Retinal pigment epithelial cell (primary cell): ENCODE measurements around the gene BICRA.

Experiments
- DNase-seq: peaks from one replicate; pipeline ENCODE4 v3.0.0-alpha.2; 2010; ENCODE audit warnings: low read depth
- H3K4me3 ChIP-seq: 2 replicates; pipeline ENCODE4 v1.5.1; 2011; ENCODE audit warnings: mild to moderate bottlenecking, low read length, control low read depth, moderate library complexity
- TF ChIP-seq, protein P1 (sequence below): conservative IDR thresholded peaks from 2 replicates; pipeline ENCODE4 v1.5.1; 2011; ENCODE audit warnings: low read depth, low read length, control low read depth, inconsistent platforms

Gene BICRA

DNA sequence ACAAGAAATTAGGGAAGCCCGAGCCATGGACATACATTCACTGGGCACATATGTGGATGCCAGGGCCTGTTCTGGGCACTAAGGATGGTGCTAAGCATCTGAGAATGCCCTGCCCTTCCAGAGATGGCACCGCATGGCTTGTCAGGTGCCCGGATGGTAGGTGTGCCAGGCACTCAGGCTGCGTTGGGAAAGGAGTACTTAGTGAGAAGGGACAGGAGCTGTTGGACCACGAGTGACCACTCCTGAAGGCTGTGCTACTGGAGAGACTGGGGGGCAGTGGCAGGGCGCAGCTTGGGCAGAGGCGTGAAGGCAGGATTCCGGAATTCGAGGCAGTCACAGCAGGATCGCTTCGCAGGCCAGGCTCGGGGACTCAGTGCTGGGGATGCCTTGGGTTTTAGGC is 66.3 kb downstream of the BICRA start:
- TF ChIP-seq, protein P1, sequence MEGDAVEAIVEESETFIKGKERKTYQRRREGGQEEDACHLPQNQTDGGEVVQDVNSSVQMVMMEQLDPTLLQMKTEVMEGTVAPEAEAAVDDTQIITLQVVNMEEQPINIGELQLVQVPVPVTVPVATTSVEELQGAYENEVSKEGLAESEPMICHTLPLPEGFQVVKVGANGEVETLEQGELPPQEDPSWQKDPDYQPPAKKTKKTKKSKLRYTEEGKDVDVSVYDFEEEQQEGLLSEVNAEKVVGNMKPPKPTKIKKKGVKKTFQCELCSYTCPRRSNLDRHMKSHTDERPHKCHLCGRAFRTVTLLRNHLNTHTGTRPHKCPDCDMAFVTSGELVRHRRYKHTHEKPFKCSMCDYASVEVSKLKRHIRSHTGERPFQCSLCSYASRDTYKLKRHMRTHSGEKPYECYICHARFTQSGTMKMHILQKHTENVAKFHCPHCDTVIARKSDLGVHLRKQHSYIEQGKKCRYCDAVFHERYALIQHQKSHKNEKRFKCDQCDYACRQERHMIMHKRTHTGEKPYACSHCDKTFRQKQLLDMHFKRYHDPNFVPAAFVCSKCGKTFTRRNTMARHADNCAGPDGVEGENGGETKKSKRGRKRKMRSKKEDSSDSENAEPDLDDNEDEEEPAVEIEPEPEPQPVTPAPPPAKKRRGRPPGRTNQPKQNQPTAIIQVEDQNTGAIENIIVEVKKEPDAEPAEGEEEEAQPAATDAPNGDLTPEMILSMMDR, result no peak
- no peak overlapping the region for H3K4me3 ChIP-seq
- DNase-seq, result no peak

DNA sequence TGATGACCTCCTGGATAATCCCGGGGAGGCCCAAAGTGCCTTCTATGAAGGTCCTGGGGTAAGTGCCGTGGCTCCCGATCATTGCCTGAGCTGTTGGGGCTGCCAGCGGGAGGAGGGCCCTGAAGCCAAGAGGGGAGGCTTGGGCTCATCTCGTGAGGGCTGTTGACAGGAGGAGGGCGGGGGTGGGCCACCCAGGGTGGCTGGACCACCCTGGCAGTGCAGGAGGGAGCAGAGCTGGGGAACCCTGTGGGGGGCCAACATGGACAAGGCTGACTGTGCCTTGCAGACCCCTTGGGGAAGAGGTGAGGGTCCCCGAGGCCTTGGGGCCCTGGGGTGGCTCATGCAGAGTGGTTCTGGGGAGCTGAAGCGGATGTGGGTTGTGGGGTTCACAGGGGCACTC is 66.9 kb downstream of the BICRA start:
- DNase-seq, result no peak
- no peak overlapping the region for H3K4me3 ChIP-seq
- TF ChIP-seq, protein P1, result no peak

DNA sequence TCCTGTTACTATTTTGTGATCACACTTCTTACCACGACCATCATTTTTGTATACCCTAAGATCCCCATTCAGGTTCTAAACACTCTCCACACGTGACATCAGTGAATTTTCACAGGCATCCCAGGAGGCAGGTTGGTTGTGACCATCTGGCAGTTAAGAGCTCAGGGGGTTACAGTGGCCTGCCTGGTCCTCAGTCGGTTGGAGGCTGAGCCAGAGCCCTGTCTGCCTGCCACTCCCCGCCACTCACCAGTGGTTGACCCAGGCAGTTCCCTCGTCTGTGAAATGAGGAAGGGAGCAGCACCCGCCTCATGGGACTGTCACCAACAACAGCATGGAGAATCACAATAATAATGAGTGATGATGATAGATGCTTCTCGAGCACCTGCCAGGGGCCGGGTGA is 67.9 kb downstream of the BICRA start:
- no peak overlapping the region for H3K4me3 ChIP-seq
- TF ChIP-seq, protein P1, result no peak
- no peak for DNase-seq

DNA sequence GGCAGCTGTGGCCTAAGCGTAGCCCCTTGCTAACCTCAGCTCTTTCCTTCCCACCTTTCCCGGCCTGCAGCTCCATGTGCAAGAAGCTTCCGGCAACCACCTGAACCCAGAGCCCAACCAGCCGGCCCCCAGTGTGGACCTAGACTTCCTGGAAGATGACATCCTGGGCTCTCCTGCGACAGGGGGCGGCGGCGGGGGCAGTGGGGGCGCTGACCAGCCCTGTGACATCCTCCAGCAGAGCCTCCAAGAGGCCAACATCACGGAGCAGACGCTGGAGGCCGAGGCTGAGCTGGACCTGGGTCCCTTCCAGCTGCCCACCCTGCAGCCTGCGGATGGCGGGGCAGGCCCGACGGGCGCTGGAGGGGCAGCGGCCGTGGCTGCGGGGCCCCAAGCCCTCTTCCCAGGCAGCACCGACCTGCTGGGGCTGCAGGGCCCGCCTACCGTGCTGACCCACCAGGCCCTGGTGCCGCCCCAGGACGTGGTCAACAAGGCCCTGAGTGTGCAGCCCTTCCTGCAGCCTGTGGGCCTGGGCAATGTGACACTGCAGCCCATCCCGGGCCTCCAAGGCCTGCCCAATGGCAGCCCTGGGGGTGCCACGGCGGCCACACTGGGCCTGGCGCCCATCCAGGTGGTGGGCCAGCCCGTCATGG is 70.4 kb downstream of the BICRA start:
- TF ChIP-seq, protein P1, result no peak
- no peak for DNase-seq
- no peak overlapping the region for H3K4me3 ChIP-seq

DNA sequence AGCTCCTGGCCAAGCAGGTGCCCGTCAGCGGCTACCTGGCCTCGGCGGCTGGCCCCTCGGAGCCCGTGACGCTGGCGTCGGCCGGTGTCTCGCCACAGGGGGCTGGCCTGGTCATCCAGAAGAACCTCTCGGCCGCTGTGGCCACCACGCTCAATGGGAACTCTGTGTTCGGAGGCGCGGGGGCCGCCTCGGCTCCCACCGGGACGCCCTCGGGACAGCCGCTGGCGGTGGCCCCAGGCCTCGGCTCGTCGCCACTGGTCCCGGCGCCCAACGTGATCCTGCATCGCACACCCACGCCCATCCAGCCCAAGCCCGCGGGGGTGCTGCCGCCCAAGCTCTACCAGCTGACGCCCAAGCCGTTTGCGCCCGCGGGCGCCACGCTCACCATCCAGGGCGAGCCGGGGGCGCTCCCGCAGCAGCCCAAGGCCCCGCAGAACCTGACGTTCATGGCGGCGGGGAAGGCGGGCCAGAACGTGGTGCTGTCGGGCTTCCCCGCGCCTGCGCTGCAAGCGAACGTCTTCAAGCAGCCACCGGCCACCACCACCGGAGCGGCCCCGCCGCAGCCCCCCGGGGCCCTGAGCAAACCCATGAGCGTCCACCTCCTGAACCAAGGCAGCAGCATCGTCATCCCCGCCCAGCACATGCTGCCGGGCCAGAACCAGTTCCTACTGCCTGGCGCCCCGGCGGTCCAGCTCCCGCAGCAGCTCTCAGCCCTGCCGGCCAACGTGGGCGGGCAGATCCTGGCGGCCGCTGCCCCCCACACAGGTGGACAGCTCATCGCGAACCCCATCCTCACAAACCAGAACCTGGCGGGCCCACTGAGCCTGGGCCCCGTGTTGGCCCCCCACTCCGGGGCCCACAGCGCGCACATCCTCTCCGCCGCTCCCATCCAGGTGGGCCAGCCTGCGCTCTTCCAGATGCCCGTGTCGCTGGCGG is 71.3 kb downstream of the BICRA start:
- H3K4me3 ChIP-seq, result no peak overlapping the region
- TF ChIP-seq, protein P1, result no peak

DNA sequence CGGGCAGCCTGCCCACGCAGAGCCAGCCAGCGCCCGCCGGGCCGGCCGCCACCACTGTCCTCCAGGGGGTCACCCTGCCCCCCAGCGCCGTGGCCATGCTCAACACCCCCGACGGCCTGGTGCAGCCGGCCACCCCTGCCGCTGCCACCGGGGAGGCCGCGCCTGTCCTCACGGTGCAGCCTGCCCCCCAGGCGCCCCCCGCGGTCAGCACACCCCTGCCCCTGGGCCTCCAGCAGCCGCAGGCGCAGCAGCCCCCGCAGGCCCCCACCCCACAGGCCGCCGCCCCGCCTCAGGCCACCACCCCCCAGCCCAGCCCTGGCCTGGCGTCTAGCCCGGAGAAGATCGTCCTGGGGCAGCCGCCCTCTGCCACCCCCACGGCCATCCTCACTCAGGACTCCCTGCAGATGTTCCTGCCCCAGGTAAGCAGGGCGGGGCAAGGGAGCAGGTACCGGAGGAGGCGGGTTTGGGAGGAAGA is 72.0 kb downstream of the BICRA start:
- no peak for DNase-seq
- TF ChIP-seq, protein P1, result no peak
- H3K4me3 ChIP-seq, result no peak overlapping the region

More for the DNA sequence above, 71.3 kb downstream of the BICRA start:
- DNase-seq, result no peak
